DOHH2 (cell line): ENCODE results near the gene TRNP1.

Experiments
- EZH2phosphoT487 ChIP-seq: fragments of 200-600 bp; sonication (generic); IDR thresholded peaks from 2 replicates; pipeline ENCODE4 v1.6.1; 2017; ENCODE audit warnings: borderline replicate concordance, mild to moderate bottlenecking, antibody characterized with exemption, low read length, moderate library complexity, mixed read lengths
- TF ChIP-seq, protein P1 (sequence below): fragments of 200-600 bp; sonication (generic); IDR thresholded peaks from one replicate; pipeline ENCODE4 v1.5.1; 2014; ENCODE audit warnings: antibody characterized with exemption, mild to moderate bottlenecking, low read depth, low read length; ENCODE audit not compliant: poor library complexity, severe bottlenecking

DNA sequence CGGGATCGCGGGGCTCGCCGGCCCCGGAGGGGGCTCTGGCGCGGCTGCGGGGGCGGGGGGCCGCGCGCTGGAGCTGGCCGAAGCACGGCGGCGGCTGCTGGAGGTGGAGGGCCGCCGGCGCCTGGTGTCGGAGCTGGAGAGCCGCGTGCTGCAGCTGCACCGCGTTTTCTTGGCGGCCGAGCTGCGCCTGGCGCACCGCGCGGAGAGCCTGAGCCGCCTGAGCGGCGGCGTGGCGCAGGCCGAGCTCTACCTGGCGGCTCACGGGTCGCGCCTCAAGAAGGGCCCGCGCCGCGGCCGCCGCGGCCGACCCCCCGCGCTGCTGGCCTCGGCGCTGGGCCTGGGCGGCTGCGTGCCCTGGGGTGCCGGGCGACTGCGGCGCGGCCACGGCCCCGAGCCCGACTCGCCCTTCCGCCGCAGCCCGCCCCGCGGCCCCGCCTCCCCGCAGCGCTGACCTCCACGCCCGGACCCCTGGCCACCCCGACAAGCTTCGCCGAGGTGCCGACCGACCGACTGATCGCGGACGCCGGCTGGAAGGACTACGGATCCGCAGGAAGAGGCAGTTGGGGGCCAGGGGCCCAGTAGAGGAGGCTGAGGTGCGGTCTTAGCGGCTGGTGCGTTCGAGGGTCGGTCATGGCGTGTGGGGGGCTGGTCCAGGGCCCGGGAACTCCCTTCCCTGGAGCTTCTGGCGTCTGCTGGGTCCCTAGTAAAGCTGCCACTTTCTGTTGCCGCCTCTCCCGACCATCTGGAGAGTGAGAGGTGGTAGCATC, 711 bp downstream of the TRNP1 start:
- TF ChIP-seq, protein P1, sequence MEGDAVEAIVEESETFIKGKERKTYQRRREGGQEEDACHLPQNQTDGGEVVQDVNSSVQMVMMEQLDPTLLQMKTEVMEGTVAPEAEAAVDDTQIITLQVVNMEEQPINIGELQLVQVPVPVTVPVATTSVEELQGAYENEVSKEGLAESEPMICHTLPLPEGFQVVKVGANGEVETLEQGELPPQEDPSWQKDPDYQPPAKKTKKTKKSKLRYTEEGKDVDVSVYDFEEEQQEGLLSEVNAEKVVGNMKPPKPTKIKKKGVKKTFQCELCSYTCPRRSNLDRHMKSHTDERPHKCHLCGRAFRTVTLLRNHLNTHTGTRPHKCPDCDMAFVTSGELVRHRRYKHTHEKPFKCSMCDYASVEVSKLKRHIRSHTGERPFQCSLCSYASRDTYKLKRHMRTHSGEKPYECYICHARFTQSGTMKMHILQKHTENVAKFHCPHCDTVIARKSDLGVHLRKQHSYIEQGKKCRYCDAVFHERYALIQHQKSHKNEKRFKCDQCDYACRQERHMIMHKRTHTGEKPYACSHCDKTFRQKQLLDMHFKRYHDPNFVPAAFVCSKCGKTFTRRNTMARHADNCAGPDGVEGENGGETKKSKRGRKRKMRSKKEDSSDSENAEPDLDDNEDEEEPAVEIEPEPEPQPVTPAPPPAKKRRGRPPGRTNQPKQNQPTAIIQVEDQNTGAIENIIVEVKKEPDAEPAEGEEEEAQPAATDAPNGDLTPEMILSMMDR = no peak
- no peak; the same call in 1 of the 2 replicates for TF ChIP-seq EZH2phosphoT487
